ENCODE measurements around the gene PPFIA3.

DNA sequence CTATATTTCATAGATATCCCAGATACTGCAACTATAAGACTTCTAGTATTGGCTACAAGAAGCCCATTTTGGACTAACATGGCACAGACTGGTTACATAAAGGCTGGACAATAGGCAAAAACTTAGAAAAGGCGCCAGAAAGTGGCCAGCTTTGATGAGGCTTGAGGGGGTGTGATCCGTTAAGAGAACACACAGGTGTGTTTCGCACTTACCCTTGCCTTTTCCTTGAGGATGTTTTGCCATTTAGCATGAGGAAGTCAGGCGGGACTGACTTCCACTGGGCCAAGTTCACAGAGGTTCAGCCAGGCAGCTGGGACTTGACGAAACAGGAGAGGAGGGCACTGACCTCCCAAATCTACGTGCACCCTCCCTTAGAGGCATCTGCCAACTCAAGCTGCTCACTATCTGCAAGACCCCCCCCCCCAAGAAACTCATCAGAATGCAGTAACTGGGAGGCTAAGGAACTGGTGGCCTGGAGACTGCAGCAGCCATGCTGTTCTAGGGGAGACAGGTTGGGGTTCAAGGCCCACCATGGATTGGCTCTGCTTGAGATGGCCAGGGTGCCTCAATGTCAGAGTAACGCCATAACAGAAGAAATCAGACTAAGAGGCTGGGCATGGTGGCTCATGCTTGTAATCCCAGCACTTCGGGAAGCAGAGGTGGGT, 9.6 kb upstream of the PPFIA3 start:
- TF ChIP-seq POLR2A (IDR thresholded peaks at IDR 0.05; ENCODE audit: low read depth, low read length): no peak
- no peak for TF ChIP-seq RAD21 (IDR thresholded peaks at IDR 0.05; ENCODE audit: low read length)
- TF ChIP-seq RFX5 (IDR thresholded peaks at IDR 0.05; ENCODE audit: low read depth, low read length): no peak
